ENCODE data around the gene NRSN2. TPM values are rescaled to one million over a fixed set of nuclear protein-coding genes. Genes with fewer than 3 reads are reported as not detected.

NRSN2 gene
- polyA plus RNA-seq, 1 of the 3 experiments (the other 2 are of a cell fraction): 146 TPM

GRCh38 chr20:358891-359555 lies 12.1 kb downstream of the NRSN2 start:
- no peak overlapping the region for H3K4me2 ChIP-seq
- ChIA-PET CTCF (no interaction called here), POLR2A (no interaction called here)
- H2AFZ ChIP-seq (ENCODE audit: low read depth): no peak overlapping the region
- H3K4me1 ChIP-seq (ENCODE audit: control insufficient read depth in 1 of 2, insufficient read depth in 2 of 2, low read depth in 1 of 2, low read length in 1 of 2): peaks cover 3 to 12% of the 10 kb centered on the region in 2 experiments; a peak in 1 of 4 replicates
- no peaks in the 10 kb centered on the region for H3K27me3 ChIP-seq (ENCODE audit: insufficient read depth)
- no peak overlapping the region for H3K27ac ChIP-seq (ENCODE audit: low read depth in 2 of 2, low read length in 1 of 2)
- no peak for TF ChIP-seq FOXJ3 (CRISPR knock-in tag; IDR thresholded peaks at IDR 0.05)
- no peak for TF ChIP-seq GATA2 (CRISPR knock-in tag; IDR thresholded peaks at IDR 0.05)
- no peak for TF ChIP-seq FOXM1 (IDR thresholded peaks at IDR 0.05; ENCODE audit: low read depth)
- no peak for TF ChIP-seq CHD2 (IDR thresholded peaks at IDR 0.05; ENCODE audit: low read length, partially characterized antibody)
- TF ChIP-seq GABPA (IDR thresholded peaks at IDR 0.05; ENCODE audit: low read depth): no peak
- TF ChIP-seq ZBTB33 (IDR thresholded peaks at IDR 0.05; ENCODE audit: borderline replicate concordance, low read depth): no peak
- TF ChIP-seq RFX5 (IDR thresholded peaks at IDR 0.05; ENCODE audit: low read length): no peak
- TF ChIP-seq SIN3A (IDR thresholded peaks at IDR 0.05; ENCODE audit: borderline replicate concordance, low read depth, low read length): no peak
- TF ChIP-seq MAX (IDR thresholded peaks at IDR 0.05; ENCODE audit: low read depth): no peak
- no peak for TF ChIP-seq YY1 (IDR thresholded peaks at IDR 0.05; ENCODE audit: low read depth)
- no peak for TF ChIP-seq MEF2A (IDR thresholded peaks at IDR 0.05; ENCODE audit: borderline replicate concordance, low read depth)
- no peak for TF ChIP-seq FOSL2 (IDR thresholded peaks at IDR 0.05; ENCODE audit: borderline replicate concordance, low read depth)
- TF ChIP-seq IRF3 (IDR thresholded peaks at IDR 0.05; ENCODE audit: low read depth, low read length): no peak
- no peak for TF ChIP-seq RCOR1 (IDR thresholded peaks at IDR 0.05; ENCODE audit: low read length)
- no peak for TF ChIP-seq USF1 (IDR thresholded peaks at IDR 0.05; ENCODE audit: borderline replicate concordance, low read depth)
- TF ChIP-seq RAD21 (IDR thresholded peaks at IDR 0.05; ENCODE audit: low read length): no peak
- DNase-seq: no peak
- no peak overlapping the region for H3K9ac ChIP-seq
- H3K9me3 ChIP-seq: no peaks in the 10 kb centered on the region
- H4K20me1 ChIP-seq (ENCODE audit: insufficient read depth): no peaks in the 10 kb centered on the region
- H3K4me3 ChIP-seq (ENCODE audit: low read depth in 2 of 2, low read length in 1 of 2): no peak overlapping the region
- 95% methylated on average over 4 of the region's 4 CpGs for WGBS (ENCODE audit: low lambda C conversion rate)
- H3K79me2 ChIP-seq (ENCODE audit: insufficient read depth): no peaks in the 10 kb centered on the region
- H3K36me3 ChIP-seq (replicated peaks in 1 of 2; ENCODE audit: control insufficient read depth in 1 of 2, insufficient read depth in 2 of 2, low read length in 1 of 2): no peaks in the 10 kb centered on the region
- H3F3A ChIP-seq (replicated peaks; ENCODE audit: insufficient read depth): no peaks in the 10 kb centered on the region
- H3K9me2 ChIP-seq: no peaks in the 10 kb centered on the region
